Body of pancreas (tissue), 4 donors: ENCODE data around the gene IFT80.

Experiments
- POLR2A ChIP-seq, 3 donors: fragments of 450-650 bp; IDR thresholded peaks; one replicate each; pipeline ENCODE4 v1.6.1; 2016; ENCODE audit warnings: antibody characterized with exemption in 3 of 3, mild to moderate bottlenecking in 2 of 3
- TF ChIP-seq, protein P1 (sequence below), 7 experiments: fragments of 450-650 bp in 4 of 7; fragments of 200-600 bp in 3 of 7; sonication (generic) in 3 of 7; IDR thresholded peaks; one replicate each; pipeline ENCODE4 v1.5.1; 2016 to 2019; ENCODE audit warnings: antibody characterized with exemption in 7 of 7

DNA sequence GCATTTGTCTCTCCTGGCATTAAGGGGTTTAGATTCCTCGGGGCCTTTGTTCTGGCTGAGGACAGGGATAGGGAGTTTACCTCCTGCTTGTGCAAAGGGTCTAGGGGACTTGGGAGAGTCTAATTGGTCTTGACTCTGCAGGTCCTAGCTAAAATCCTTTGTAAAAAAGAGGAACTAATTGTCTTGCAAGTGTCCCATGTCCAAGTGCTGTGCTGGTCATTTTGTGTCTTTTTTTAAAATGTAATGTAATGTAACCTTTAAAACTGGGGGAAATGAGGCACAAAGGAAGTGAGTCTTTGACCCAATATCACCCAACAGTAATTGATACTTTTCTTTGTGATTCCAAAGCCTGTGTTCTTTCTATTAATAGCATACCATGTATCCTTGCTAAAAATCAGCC, 188.7 kb downstream of the IFT80 start:
- TF ChIP-seq, protein P1, sequence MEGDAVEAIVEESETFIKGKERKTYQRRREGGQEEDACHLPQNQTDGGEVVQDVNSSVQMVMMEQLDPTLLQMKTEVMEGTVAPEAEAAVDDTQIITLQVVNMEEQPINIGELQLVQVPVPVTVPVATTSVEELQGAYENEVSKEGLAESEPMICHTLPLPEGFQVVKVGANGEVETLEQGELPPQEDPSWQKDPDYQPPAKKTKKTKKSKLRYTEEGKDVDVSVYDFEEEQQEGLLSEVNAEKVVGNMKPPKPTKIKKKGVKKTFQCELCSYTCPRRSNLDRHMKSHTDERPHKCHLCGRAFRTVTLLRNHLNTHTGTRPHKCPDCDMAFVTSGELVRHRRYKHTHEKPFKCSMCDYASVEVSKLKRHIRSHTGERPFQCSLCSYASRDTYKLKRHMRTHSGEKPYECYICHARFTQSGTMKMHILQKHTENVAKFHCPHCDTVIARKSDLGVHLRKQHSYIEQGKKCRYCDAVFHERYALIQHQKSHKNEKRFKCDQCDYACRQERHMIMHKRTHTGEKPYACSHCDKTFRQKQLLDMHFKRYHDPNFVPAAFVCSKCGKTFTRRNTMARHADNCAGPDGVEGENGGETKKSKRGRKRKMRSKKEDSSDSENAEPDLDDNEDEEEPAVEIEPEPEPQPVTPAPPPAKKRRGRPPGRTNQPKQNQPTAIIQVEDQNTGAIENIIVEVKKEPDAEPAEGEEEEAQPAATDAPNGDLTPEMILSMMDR (IDR thresholded peaks at IDR 0.05): no peak
- TF ChIP-seq POLR2A (IDR thresholded peaks at IDR 0.05): no peak
